ENCODE data around the gene RNF144A. TPM values are rescaled to one million over a fixed set of nuclear protein-coding genes. Genes with fewer than 3 reads are reported as not detected.

RNF144A gene
- total RNA-seq, 1 donor from 2014 or later, result 52.8 TPM

GRCh38 chr2:6909431-6910385 lies 7.5 kb upstream of the RNF144A start:
- no peaks in the 10 kb centered on the region for H3K9me3 Mint-ChIP-seq
- H3K27me3 Mint-ChIP-seq (ENCODE audit: low read depth), result peaks cover 4% of the 10 kb centered on the region
- DNase-seq (ENCODE audit: low spot score in 2 of 2, unreplicated experiment in 2 of 2), result no peak
- no peaks in the 10 kb centered on the region for H3K4me1 Mint-ChIP-seq
- H3K36me3 Mint-ChIP-seq, result peaks cover 11% of the 10 kb centered on the region
- no peak for TF ChIP-seq CTCF (IDR thresholded peaks at IDR 0.05; ENCODE audit: unreplicated experiment)
- H3K4me3 Mint-ChIP-seq, result no peak overlapping the region
- no peak overlapping the region for H3K27ac Mint-ChIP-seq

GRCh38 chr2:6911721-6912120 lies 5.5 kb upstream of the RNF144A start:
- TF ChIP-seq CTCF (IDR thresholded peaks at IDR 0.05; ENCODE audit: unreplicated experiment), result no peak
- Mint-ChIP-seq H3K4me1 (no peaks in the 10 kb centered on the region), H3K27me3 (ENCODE audit: low read depth) (peaks cover 1% of the 10 kb centered on the region), H3K27ac (no peak overlapping the region), H3K4me3 (no peak overlapping the region), H3K9me3 (no peaks in the 10 kb centered on the region), H3K36me3 (peaks cover 13% of the 10 kb centered on the region)
- no peak for DNase-seq (ENCODE audit: low spot score in 2 of 2, unreplicated experiment in 2 of 2)

DNA sequence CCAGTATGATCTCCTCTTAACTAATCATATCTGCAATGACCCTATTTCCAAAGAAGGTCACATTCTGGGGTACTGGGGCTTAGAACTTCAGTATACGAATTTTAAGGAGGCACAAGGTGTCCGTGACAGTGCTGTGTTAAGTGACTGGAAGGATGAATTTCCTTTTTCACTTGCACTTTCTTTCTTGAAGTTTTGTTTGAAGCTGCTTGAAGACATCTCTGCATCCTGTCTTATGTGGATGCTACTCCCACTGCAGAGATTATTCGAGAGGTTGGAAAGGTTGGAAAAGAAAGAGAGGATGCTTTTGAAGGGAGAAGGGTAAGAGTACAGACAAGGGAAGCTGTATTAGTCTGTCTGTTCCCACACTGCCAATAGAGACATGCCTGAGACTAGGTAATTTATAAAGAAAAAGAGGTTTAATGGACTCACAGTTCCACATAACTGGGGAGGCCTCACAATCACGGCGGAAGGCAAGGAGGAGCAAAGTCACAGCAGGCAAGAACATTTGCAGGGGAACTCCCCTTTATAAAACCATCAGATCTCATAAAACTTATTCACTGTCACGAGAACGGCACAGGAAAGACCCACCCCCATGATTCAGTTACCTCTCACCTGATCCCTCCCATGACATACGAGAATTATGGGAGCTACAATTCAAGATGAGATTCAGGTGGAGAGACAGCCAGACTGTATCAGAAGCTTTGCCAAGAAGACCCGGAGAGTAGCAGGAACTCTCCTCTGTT lies 3.6 kb upstream of the RNF144A start:
- no peak for TF ChIP-seq CTCF (IDR thresholded peaks at IDR 0.05; ENCODE audit: unreplicated experiment)
- H3K27me3 Mint-ChIP-seq (ENCODE audit: low read depth), result no peaks in the 10 kb centered on the region
- no peak overlapping the region for H3K4me3 Mint-ChIP-seq
- H3K27ac Mint-ChIP-seq, result no peak overlapping the region
- no peak for DNase-seq (ENCODE audit: low spot score in 2 of 2, unreplicated experiment in 2 of 2)
- peaks cover 12% of the 10 kb centered on the region for H3K36me3 Mint-ChIP-seq
- no peaks in the 10 kb centered on the region for H3K9me3 Mint-ChIP-seq
- no peaks in the 10 kb centered on the region for H3K4me1 Mint-ChIP-seq

DNA sequence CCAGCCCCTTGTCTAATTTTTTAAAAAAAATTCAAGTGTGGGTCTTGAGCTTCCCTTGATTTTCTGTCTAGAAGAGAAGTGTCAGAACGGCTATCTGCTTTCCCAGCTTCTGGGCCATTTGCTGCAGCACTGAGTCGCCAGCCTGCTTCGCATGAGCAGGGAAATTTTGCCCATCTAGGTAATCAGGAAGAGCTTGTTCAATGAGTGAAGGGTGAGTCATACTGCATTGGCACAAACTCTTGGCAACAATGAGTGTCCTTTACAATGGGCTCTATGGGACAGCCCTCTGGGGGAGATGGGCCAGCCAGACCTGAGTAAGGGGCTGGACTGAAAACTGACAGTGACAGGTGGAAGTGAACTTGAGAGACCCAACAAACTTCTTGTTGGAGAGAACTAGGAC lies 2.4 kb upstream of the RNF144A start:
- Mint-ChIP-seq H3K27ac (no peak overlapping the region), H3K36me3 (peaks cover 12% of the 10 kb centered on the region), H3K27me3 (ENCODE audit: low read depth) (no peaks in the 10 kb centered on the region), H3K4me3 (no peak overlapping the region), H3K9me3 (no peaks in the 10 kb centered on the region), H3K4me1 (peaks cover 10% of the 10 kb centered on the region)
- DNase-seq (ENCODE audit: low spot score in 2 of 2, unreplicated experiment in 2 of 2), result no peak
- TF ChIP-seq CTCF (IDR thresholded peaks at IDR 0.05; ENCODE audit: unreplicated experiment), result no peak

- Mint-ChIP-seq H3K36me3 (peaks cover 12% of the 10 kb centered on the region), H3K9me3 (no peaks in the 10 kb centered on the region), H3K27ac (no peak overlapping the region), H3K27me3 (ENCODE audit: low read depth) (no peaks in the 10 kb centered on the region), H3K4me3 (no peak overlapping the region), H3K4me1 (peaks cover 16% of the 10 kb centered on the region)
- TF ChIP-seq CTCF (IDR thresholded peaks at IDR 0.05; ENCODE audit: unreplicated experiment), result no peak
- no peak for DNase-seq (ENCODE audit: low spot score in 2 of 2, unreplicated experiment in 2 of 2)
These were observed 1.8 kb upstream of the RNF144A start for GRCh38 chr2:6915399-6915798.
